Left forelimb (tissue), 1 donor: ENCODE measurements around the gene CFC1B.
"Not testable (repeated sequence)": the region's sequence is repeated elsewhere in the genome, so short reads cannot be mapped to it uniquely, and the experiment has no call there.

Experiments
- DNase-seq: peaks from one replicate; pipeline ENCODE4 v3.0.0-alpha.2; 2018; ENCODE audit warnings: low spot score

CFC1B gene

GRCh38 chr2:130566165-130566564, 45.1 kb downstream of the CFC1B start:
- DNase-seq = not testable (repeated sequence)

- DNase-seq = not testable (repeated sequence)
Observed at GRCh38 chr2:130571929-130572328, 50.9 kb downstream of the CFC1B start.

GRCh38 chr2:130574230-130574629, 53.2 kb downstream of the CFC1B start:
- DNase-seq = not testable (repeated sequence)

- not testable (repeated sequence) for DNase-seq
Observed at GRCh38 chr2:130576209-130576784, 55.3 kb downstream of the CFC1B start.

- not testable (repeated sequence) for DNase-seq
Observed at GRCh38 chr2:130577559-130577958, 56.5 kb downstream of the CFC1B start.
